UCSD-AML1 (cell line): ENCODE results near the gene FOXD2.
A peak's percentile ranks its signal among the peaks of the same experiment; 100 is the strongest.

Source experiments
- DNase-seq: peaks from one replicate; lab custom pipeline; 2025; ENCODE audit not compliant: unreplicated experiment; lab: John Stamatoyannopoulos, UW

The FOXD2 gene

DNA sequence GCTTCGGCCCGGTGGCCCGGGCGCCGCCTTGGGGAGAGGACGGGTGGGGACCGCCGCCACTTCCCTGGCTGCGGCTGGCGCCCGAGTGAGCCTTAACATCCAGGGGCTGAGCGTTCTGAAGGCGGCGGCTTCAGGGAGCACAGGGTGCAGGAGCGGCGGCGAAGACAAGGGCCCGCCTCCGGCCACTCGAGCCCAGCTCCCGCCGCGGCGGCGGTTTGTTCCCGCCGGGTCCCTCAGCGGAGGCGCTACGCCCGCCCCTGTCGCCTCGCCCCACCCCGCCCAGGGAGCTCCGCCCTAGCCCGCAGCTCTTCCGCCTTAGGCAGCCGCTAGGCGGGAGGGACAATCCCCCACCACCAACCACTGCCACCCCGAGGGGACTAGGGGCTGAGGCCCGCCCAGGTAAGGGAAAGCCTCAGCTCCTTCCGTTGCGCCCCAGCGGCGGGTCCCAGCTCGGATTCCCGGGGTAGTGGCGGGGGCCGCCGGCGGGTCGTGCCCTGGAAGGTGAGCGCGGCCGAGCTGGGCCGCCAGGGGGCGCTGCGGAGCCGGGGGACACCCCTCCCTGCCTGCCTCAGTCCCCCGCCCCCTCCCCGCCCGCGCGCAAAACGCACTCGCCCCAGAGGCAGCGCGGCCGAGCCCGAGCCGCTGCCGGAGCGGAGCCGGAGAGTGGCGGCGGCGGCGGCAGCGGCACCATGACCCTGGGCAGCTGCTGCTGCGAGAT lies at the start of gene FOXD2:
FOXD2 (plus strand) TSS at position 598 of the 718 bp plus-strand sequence; CDS start at position 690, 92 bp downstream.
- DNase-seq, result peak; percentile 98

DNA sequence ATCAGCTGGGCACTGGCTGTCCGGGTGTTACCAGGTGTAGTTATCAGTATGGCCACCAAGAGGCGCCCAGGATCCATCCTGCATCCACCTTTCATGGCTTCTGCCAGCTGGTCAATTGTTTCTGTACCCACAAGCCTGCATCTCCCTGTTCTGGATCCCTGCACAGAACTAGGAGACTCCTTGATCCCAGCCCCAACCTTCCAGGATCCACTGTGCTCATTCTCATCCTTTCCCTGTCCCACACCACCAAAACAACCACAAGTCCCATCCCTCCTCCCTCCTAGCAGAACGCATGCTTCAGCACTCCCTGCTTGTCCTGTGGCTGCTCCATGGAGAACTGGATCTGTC lies 49.0 kb upstream of the FOXD2 start:
- DNase-seq, result peak; percentile 70

DNA sequence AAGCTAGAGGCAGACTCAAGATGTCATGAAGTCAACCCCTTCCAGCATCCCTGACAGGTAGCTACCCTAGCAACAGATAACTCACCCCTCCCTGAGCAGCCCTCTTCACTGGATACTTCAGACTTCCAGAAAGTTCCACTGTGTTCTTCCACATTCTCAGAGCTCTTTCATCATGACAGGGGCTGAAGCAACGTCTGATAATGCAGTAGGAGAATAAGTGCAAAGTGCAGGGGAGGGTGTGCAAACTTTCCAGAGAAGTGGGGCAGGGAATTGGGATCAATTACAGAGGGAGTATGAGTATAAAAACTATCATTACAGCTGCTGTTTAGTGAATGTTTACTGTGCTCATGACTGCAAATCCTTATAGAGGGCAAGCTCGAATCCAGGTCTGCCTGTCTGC lies 48.1 kb upstream of the FOXD2 start:
- no peak for DNase-seq

DNA sequence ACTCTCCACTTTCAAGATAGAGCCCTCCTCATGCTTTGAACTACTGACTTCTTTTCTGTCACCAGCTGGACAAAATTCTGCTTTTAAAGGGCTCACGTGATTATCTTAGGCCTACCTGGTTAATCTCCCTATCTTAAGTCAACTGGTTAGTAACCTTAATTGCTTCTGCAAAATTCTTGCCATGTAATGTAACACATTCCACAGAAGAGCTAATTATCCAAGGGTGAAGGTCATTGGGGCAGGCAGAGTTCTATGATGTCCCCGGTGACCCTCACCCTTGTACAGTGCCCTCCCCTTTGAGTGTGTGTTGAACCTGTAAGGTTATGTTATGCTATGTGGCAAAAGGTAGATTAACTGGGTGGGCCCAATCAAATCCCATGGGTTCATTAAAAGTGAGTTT lies 47.0 kb upstream of the FOXD2 start:
- DNase-seq, result no peak

DNA sequence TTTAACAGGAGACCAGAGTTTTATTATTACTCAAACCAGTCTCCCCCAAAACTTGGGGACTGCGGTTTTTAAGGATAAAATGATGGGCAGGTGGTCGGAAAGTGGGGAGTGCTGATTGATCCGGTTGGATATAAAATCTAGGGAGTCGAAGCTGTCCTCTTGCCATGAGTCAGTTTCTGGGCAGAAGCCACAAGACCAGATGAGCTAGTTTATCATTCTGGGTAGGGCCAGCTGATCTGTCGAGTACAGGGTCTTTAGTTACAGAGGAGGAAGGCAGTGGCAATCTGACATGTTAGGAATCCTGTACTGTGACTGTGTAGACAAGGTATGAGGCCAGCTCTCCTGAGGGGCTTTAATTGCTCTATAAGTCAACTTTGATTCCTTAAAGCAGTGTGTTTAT lies 44.7 kb upstream of the FOXD2 start:
- no peak for DNase-seq

DNA sequence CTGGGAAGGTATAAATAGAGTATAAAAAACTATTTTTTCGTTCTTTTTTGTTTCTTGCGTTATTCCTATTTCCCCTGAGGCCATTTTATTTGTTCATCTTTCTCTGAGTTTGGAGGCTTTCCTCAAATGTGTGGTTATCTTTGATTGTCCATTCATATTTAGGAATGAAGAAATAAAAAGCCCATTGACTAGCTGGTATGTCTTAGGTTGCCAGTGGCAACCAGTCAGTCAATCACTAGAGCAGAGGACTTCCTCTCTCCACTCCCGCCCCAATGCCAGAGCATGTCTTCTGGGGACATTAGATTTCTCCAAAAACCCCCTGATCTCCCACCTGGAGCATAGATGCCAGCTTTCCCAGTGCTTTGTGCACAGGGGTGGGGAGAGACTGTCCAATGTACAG lies 42.4 kb upstream of the FOXD2 start:
- no peak for DNase-seq

DNA sequence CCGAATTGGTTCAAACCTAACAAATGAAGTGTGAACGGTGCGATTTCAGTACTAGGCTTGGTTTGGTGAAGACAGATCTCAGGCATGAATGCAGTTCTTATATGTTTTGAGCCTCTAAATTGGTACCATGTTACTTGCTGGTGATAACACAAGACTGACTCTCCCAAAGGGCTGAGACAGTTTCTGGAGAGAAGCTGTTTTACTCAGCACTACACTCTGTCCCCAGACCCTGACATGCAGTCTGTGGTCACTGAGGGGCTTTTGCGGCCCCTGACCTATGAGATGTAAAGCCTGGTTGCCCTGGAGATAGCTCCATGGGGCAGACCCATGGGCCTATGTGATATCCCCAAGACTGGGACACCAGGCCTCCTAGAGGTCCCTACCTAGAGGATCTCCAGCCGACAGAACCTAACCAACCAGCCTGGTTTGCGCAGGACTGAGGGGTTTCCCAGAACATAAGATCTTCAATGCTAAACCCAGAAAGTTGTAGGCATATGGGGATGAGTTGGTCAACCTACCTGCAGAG lies 41.1 kb upstream of the FOXD2 start:
- no peak for DNase-seq

DNA sequence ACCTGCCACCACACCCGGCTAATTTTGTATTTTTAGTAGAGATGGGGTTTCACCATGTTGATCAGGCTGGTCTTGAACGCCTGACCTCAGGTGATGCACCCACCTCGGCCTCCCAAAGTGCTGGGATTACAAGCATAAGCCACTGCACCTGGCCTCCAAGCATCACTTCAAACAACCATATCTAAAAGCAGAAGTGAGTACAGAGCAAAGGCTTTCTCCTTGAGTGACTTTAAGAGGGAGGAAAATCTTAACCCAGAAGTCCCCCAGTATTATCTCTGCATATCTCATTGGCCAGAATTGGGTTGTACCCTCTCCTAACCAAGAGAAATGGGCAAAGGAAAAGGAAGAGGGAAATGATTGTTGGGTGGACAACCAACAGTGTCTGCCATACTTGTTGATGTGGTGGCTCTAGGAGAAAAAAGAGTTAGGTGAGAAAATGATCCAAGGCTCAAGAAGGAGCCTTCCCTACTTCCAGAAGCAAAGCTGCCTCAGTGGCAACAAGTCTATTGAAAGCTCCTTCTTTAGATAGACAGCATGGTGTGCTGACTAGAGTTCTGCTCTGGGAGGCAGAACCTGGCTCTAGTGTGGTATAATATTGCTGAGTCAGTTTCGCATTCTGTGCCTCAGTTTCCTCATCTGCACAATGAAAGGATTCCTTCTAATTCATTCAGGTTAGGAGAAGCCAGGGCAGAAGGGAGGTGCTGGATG lies 38.6 kb upstream of the FOXD2 start:
- DNase-seq, result no peak

DNA sequence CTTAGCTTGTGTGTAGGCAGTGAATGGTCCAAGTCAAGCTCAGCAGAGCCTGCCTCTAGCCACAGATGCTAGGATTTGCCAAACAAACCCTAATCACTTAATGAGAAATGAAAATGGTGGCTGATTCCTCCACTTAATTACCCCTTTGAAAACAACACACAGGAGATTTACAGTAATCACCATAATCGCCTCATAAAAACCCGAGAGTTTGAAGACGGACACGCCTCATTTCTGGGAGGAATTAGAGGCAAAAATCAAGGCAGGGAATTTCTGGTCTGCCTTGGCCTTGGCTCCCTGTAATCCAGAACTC lies 38.0 kb upstream of the FOXD2 start:
- DNase-seq, result no peak

DNA sequence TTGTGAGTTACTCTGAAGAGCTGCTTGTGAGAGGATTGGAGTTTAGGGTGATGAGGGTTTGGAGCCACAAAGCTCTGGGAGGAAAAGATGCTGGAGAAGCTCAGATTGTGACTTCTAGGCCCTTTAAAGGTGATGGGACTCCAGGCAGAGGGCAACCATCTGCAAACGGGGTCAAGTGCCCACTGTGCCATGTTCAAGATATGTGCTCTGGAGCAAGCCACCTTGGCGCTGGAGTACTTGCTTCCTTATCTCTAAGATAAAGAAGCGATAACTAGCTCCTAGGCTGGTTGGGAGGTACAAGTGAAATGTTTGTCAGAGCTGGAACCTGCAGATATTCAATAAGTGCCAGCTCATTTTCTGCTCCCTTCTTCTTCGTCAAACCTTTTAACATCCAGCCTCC lies 36.1 kb upstream of the FOXD2 start:
- no peak for DNase-seq

DNA sequence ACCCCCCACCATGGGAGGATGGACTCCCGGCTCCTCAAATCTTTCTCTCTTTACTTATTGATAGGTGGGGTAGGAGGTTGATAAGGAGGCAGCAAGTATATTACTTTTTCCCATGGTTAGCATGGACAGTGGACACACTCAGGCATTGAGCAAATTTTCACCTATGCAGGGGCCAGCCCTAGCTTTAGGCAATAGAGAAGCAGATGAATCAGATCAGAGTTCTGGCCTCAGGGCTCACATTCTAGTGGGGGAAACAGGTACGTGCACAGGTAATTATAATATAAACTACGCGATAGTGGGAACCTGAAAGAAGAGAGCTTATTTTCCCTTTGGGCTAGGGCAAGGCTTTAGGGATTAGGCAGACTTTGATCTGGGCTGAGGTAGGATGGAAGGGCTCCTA lies 35.3 kb upstream of the FOXD2 start:
- DNase-seq, result no peak

DNA sequence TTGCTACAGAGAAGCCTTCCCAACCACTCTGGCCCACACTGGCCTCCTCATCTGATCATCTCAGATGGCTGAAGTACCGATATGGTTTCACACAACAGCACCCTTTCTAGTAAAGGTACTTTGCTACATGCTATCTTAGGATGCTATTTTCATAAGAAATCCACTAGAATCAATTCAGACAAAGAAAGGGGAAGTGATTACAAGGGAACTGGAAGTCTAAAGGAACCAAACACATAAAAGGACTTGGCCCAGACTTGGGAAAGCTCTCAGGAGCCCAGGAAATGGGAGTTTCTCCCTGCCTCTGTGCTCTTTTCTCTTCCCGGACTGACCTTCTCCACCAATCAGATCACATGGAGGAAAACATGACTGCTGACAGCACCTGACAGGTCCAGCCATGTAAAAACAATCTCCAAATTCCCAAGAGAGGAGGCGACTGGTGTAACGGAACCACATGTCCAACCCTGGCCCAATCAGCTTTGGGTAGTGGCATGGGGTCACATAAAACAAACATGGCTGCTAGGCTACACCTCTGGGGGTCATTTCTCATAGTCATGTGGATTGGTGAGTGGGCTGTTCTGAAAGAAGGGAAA lies 34.4 kb upstream of the FOXD2 start:
- no peak for DNase-seq

DNA sequence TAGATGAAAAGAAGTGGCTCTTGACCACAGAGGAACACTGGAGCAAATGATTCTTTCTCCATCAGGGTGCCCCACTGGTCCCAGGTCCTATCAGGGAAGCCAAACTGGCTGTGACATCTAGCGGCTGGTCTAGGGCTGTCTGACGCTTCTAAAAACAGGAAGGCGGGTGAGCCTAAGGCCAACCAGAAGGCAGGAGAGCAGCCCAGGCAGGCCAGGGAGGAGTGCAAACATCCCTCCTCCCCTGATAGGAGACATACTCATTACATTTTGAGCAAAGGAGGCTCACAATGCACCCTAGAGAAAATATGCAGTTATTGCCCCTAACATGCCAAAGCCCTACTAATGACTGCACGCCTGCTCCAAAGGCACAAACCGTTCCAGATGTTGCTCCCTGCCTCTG lies 32.1 kb upstream of the FOXD2 start:
- DNase-seq, result peak; percentile 51

DNA sequence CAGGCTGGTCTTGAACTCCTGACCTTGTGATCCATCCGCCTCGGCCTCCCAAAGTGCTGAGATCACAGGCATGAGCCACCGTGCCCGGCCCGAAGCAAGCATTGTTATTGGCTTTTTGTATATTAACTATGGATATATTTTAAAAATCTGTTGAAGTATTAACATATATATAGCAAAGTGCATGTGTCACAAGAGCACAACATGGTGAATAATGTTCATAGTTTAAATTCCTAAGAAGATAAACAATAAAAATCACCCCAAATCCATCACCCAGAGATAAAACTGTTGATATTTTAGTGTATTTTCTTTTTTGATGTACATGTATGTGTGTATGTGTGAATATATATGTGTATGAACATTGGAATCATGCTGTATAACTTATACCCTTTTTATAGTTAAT lies 30.9 kb upstream of the FOXD2 start:
- no peak for DNase-seq

DNA sequence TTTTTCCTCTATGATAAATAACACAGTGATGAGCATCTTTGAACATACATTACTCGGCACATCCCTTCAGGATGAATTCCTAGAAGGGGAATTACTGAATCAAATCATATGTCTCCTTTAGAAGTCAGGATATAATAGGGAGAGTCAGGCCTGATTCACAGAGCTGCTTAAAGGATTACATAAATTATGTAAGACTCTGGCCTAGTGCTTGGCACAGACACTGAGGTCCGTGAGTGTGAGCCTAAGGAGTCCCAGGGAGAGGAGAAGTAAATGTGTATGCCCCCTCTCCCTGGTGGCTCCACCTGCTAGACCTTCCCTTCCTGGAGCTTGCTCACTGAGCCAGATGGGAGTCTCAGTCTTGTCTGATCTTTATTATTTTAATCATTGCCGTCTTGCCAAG lies 30.4 kb upstream of the FOXD2 start:
- DNase-seq, result no peak

DNA sequence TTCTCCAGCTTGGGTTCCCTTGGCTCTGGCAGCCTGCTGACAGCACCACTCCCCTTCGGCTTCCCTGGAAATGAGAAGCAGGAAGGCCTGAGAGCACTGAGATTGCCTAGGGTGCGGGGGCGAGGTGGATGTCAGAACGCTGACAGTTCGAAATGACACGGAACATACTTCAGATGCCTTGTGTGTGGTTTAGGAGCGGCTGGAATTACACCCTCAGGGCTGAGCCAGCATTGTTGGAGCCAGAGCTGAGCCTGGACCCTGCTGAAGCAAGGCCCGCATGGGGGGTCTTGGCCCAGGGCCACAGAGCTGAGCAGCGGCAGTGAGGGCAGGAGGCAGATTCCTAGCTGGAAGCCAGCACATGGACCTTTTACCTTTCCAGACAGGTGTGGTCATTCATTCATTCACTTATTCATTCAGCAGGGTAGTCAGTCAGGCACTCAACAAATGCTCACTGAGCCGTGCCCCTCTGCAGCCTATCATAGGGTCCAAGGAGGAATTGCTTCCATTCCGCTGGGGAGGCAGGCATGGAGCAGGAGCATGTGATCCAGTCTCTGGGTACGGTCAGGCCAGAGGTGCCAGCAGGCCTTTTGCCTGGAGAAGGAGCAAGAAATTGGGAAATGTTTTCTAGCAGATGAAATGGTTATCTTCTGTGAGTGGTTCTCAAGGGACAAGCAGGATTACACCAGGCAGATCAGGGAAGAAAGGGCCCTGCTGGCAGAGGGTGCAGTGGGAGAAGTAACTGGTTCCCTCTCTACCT lies 28.4 kb upstream of the FOXD2 start:
- DNase-seq, result peak; percentile 21

DNA sequence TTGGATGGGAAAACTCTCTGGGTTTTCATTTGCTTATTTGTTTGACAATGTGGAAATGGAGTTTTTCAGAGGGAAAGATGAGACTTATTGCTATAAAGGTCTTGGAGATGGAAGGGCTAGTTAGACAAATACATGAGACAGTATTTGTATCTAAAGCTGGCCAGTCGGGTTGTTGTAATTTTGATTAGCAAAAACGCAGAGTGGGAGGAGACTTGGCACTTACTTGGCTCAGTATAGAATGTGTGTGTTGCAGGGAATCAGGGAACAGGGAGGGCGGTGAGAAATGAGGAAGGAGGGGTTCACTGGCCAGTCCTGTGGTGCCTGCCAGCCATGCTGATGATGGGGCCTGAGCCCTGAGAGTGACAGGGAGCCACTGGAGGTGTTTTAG lies 27.8 kb upstream of the FOXD2 start:
- DNase-seq, result no peak

DNA sequence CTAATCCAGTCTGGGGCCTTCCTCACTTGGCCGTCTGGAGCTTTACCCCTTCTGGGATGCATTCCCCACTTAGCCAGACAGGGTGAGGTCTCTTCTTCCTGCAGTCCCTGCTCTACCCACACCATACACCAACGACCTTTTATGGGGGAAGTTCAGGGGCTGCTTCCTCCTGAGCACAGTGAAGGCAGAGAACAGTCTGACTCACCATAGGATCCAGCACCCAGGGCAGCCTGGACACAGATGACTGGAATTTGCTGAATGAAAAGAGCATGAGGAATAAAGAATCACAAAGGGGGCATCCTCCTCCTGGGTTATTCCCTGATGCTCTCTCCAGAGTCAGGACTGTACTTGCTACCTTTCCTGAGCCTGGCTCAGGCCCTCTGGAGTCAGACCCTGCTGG lies 26.4 kb upstream of the FOXD2 start:
- DNase-seq, result no peak

DNA sequence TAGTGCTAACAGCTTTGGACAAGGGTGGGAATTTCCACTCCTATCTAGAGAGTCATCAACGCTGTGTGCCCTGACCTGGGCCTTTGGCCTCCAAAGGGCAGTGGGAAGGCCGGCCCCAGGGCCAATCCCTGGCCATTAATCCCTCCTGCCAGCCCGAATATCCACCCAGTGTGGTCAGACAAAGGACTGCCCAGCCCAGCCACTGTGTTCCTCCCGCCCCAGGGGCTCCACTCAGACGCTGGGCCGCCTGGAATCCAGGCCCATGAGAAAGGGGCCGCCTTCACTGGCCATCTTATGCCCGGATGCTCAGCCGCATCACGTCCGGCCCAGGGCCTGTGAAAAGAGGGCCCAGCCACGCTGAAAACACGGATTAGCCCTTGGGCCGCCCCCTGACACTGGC lies 25.4 kb upstream of the FOXD2 start:
- DNase-seq, result no peak

DNA sequence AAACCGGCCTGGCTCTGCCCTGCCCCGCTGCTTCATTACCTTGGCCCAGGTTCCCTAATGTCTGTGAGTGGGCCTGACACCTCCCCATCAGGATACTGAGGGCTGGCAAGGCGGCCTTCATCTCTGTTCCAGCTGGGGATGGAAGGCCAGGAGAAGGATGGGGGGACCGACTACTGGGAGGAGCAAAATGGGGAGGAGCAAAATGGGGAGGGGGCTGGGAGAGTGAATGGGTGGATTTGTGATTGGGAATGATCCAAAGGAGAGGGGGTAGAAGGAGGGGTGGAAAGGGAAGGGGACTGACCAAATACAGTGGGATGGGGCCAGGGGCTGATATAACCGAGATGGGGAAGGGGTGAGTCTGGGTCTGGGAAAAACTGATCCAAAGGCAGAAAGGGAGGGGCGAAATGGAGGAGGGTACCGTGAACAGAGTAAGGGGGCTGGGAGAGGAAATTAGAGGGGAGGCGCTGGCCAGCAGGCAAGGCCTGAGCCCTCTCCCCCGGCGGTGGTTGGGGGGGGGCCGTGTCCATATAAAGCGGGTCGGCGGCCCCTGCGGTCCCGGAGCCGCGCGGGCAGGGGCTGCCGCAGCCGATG lies 22.0 kb upstream of the FOXD2 start, which contains the start of gene FOXE3:
FOXE3 (plus strand) TSS at position 558 of the 591 bp plus-strand sequence; CDS start at position 589, 31 bp downstream.
- DNase-seq, result no peak
